BE2C (cell line): ENCODE results near the gene WNT9B.

Experiments
- DNase-seq: peaks from one replicate; pipeline ENCODE4 v3.0.0-alpha.2; 2020
- H3K27me3 ChIP-seq: fragments of 250-450 bp; sonication (Bioruptor Pico); 2 replicates; pipeline ENCODE4 v1.5.1; 2020; ENCODE audit warnings: mild to moderate bottlenecking
- H3K36me3 ChIP-seq: fragments of 250-450 bp; sonication (Bioruptor Pico); 2 replicates; pipeline ENCODE4 v1.5.1; 2020; ENCODE audit warnings: mild to moderate bottlenecking
- H3K4me1 ChIP-seq: fragments of 250-450 bp; sonication (Bioruptor Pico); 2 replicates; pipeline ENCODE4 v1.5.1; 2020
- H3K4me3 ChIP-seq: 2 replicates; pipeline ENCODE4 v1.5.1; 2011; ENCODE audit warnings: low read depth, low read length
- H3K9me3 ChIP-seq: fragments of 250-450 bp; sonication (Bioruptor Pico); 2 replicates; pipeline ENCODE4 v1.5.1; 2020
- TF ChIP-seq, protein P1 (sequence below): IDR thresholded peaks from 2 replicates; pipeline ENCODE4 v1.5.1; 2012; ENCODE audit warnings: mild to moderate bottlenecking, low read depth, low read length

The WNT9B gene

GRCh38 chr17:46810837-46811236 is 40.5 kb upstream of the WNT9B start:
- H3K36me3 ChIP-seq, result no peaks in the 10 kb centered on the region
- TF ChIP-seq, protein P1, sequence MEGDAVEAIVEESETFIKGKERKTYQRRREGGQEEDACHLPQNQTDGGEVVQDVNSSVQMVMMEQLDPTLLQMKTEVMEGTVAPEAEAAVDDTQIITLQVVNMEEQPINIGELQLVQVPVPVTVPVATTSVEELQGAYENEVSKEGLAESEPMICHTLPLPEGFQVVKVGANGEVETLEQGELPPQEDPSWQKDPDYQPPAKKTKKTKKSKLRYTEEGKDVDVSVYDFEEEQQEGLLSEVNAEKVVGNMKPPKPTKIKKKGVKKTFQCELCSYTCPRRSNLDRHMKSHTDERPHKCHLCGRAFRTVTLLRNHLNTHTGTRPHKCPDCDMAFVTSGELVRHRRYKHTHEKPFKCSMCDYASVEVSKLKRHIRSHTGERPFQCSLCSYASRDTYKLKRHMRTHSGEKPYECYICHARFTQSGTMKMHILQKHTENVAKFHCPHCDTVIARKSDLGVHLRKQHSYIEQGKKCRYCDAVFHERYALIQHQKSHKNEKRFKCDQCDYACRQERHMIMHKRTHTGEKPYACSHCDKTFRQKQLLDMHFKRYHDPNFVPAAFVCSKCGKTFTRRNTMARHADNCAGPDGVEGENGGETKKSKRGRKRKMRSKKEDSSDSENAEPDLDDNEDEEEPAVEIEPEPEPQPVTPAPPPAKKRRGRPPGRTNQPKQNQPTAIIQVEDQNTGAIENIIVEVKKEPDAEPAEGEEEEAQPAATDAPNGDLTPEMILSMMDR, result no peak
- DNase-seq, result no peak
- H3K4me1 ChIP-seq, result no peaks in the 10 kb centered on the region; the same call in 1 of the 2 replicates
- no peak overlapping the region for H3K4me3 ChIP-seq
- H3K9me3 ChIP-seq, result no peaks in the 10 kb centered on the region
- no peaks in the 10 kb centered on the region for H3K27me3 ChIP-seq

GRCh38 chr17:46811978-46812583 is 39.3 kb upstream of the WNT9B start:
- Histone ChIP-seq H3K36me3 (no peaks in the 10 kb centered on the region), H3K4me3 (no peak overlapping the region), H3K4me1 (no peaks in the 10 kb centered on the region; the same call in 1 of the 2 replicates), H3K27me3 (no peaks in the 10 kb centered on the region), H3K9me3 (no peaks in the 10 kb centered on the region)
- TF ChIP-seq, protein P1, result no peak
- no peak for DNase-seq

GRCh38 chr17:46812624-46813318 is 38.6 kb upstream of the WNT9B start:
- TF ChIP-seq, protein P1, result no peak
- H3K4me3 ChIP-seq, result no peak overlapping the region
- no peaks in the 10 kb centered on the region for H3K36me3 ChIP-seq
- DNase-seq, result no peak
- H3K9me3 ChIP-seq, result no peaks in the 10 kb centered on the region
- no peaks in the 10 kb centered on the region for H3K27me3 ChIP-seq
- H3K4me1 ChIP-seq, result no peaks in the 10 kb centered on the region; the same call in 1 of the 2 replicates

DNA sequence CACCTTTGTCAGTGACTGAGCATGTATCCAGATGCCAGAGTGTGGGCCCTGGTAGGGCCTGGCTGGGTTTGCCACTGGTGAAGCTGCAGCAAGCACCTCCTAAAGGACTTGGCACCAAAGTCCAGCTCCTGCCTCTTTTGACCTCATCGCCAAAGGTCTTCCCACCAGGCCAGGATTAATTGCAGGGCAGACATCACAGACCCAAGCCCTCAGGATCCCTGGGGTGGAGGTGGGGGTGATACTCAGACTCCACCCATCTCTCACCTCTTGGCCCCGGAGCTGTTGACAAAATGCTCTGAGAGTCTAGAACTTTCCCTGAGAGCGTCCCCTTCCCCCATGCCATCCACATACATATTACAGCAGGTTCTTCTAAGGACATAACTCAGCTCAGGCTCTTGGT is 37.5 kb upstream of the WNT9B start:
- Histone ChIP-seq H3K4me1 (no peaks in the 10 kb centered on the region; the same call in none of the 2 replicates), H3K36me3 (no peaks in the 10 kb centered on the region), H3K9me3 (no peaks in the 10 kb centered on the region), H3K27me3 (no peaks in the 10 kb centered on the region), H3K4me3 (no peak overlapping the region)
- TF ChIP-seq, protein P1, result no peak
- DNase-seq, result no peak

- H3K9me3 ChIP-seq, result no peaks in the 10 kb centered on the region
- no peaks in the 10 kb centered on the region for H3K36me3 ChIP-seq
- H3K4me3 ChIP-seq, result no peak overlapping the region
- no peak for DNase-seq
- TF ChIP-seq, protein P1, result no peak
- no peaks in the 10 kb centered on the region; the same call in 1 of the 2 replicates for H3K27me3 ChIP-seq
- H3K4me1 ChIP-seq, result no peaks in the 10 kb centered on the region; the same call in none of the 2 replicates
These were observed 36.9 kb upstream of the WNT9B start for GRCh38 chr17:46814446-46814845.
